Mesenchymal stem cell (in vitro differentiated cells and primary cell): ENCODE results near the gene PREPL.

ENCODE experiments used
- DNase-seq: peaks from one replicate; pipeline ENCODE4 v3.0.0-alpha.2; 2013
- H2AFZ ChIP-seq: one replicate; pipeline ENCODE4 v1.6.1; 2013; ENCODE audit warnings: low read depth, mild to moderate bottlenecking, control low read depth, inconsistent platforms, low read length, moderate library complexity
- H2AK5ac ChIP-seq: 2 replicates; pipeline ENCODE4 v1.6.1; 2013; ENCODE audit warnings: low read length, moderate library complexity, mild to moderate bottlenecking, inconsistent platforms; ENCODE audit not compliant: severe bottlenecking
- H2BK120ac ChIP-seq: one replicate; pipeline ENCODE4 v1.6.1; 2013; ENCODE audit warnings: low read depth, mild to moderate bottlenecking, inconsistent platforms, low read length, moderate library complexity
- H2BK12ac ChIP-seq, 2 experiments: one replicate each; pipeline ENCODE4 v1.6.1; 2013; ENCODE audit warnings: inconsistent platforms in 2 of 2, low read length in 2 of 2, mild to moderate bottlenecking in 2 of 2, moderate library complexity in 2 of 2, control low read depth in 1 of 2
- H2BK15ac ChIP-seq: one replicate; pipeline ENCODE4 v1.6.1; 2013; ENCODE audit warnings: mild to moderate bottlenecking, low read depth, inconsistent platforms; ENCODE audit not compliant: poor library complexity, severe bottlenecking
- H2BK5ac ChIP-seq: 2 replicates; pipeline ENCODE4 v1.6.1; 2013; ENCODE audit warnings: low read depth, mild to moderate bottlenecking, low read length, control low read depth, inconsistent platforms; ENCODE audit not compliant: poor library complexity, severe bottlenecking
- H3K14ac ChIP-seq, 2 experiments: one replicate each; pipeline ENCODE4 v1.6.1; 2013; ENCODE audit warnings: inconsistent platforms in 2 of 2, low read length in 2 of 2, control low read depth in 1 of 2, mild to moderate bottlenecking in 1 of 2, moderate library complexity in 1 of 2
- H3K18ac ChIP-seq, 2 experiments: one replicate each; pipeline ENCODE4 v1.6.1; 2013; ENCODE audit warnings: inconsistent platforms in 2 of 2, low read length in 2 of 2, control low read depth in 1 of 2, low read depth in 1 of 2, mild to moderate bottlenecking in 1 of 2
- H3K23ac ChIP-seq, 2 experiments: one replicate each; pipeline ENCODE4 v1.6.1; 2013; ENCODE audit warnings: inconsistent platforms in 2 of 2, low read length in 2 of 2, mild to moderate bottlenecking in 2 of 2, moderate library complexity in 2 of 2, control low read depth in 1 of 2
- H3K27ac ChIP-seq: 2 replicates; pipeline ENCODE4 v1.5.1; 2013; ENCODE audit warnings: mild to moderate bottlenecking, moderate library complexity, low read length, control low read depth, inconsistent platforms; ENCODE audit not compliant: poor library complexity, severe bottlenecking
- H3K27me3 ChIP-seq, 2 experiments: 2 replicates each; pipeline versions ENCODE4 v1.6.1 to v1.7.0; 2013; ENCODE audit warnings: low read length in 2 of 2, mild to moderate bottlenecking in 2 of 2, moderate library complexity in 2 of 2, control low read depth in 1 of 2, inconsistent platforms in 1 of 2; ENCODE audit not compliant: control insufficient read depth in 1 of 2, insufficient read depth in 1 of 2
- H3K36me3 ChIP-seq, 2 experiments: 2 replicates each; pipeline versions ENCODE4 v1.6.1 to v1.7.0; 2013; ENCODE audit warnings: low read length in 2 of 2, control low read depth in 1 of 2, inconsistent platforms in 1 of 2, low read depth in 1 of 2, mild to moderate bottlenecking in 1 of 2; ENCODE audit not compliant: insufficient read depth in 2 of 2, control insufficient read depth in 1 of 2
- H3K4ac ChIP-seq, 2 experiments: one replicate each; pipeline ENCODE4 v1.6.1; 2013; ENCODE audit warnings: inconsistent platforms in 2 of 2, low read length in 2 of 2, mild to moderate bottlenecking in 2 of 2, moderate library complexity in 2 of 2, control low read depth in 1 of 2, low read depth in 1 of 2
- H3K4me1 ChIP-seq: 2 replicates; pipeline ENCODE4 v1.6.1; 2013; ENCODE audit warnings: low read depth, low read length, control low read depth; ENCODE audit not compliant: control insufficient read depth, insufficient read depth
- H3K4me2 ChIP-seq: 2 replicates; pipeline ENCODE4 v1.6.1; 2013; ENCODE audit warnings: low read length, mild to moderate bottlenecking, inconsistent platforms; ENCODE audit not compliant: poor library complexity, severe bottlenecking
- H3K4me3 ChIP-seq, 2 experiments: 2 replicates each; pipeline versions ENCODE4 v1.5.1 to v1.7.0; 2013; ENCODE audit warnings: low read length in 2 of 2, mild to moderate bottlenecking in 2 of 2, control low read depth in 1 of 2, low read depth in 1 of 2; ENCODE audit not compliant: insufficient read depth in 1 of 2
- H3K79me1 ChIP-seq: replicated peaks from 2 replicates; pipeline ENCODE4 v1.6.1; 2013; ENCODE audit warnings: mild to moderate bottlenecking, control low read depth, low read length, inconsistent platforms; ENCODE audit not compliant: poor library complexity, severe bottlenecking
- H3K9ac ChIP-seq: 2 replicates; pipeline ENCODE4 v1.7.0; 2013; ENCODE audit warnings: mild to moderate bottlenecking, low read length, moderate library complexity
- H3K9me3 ChIP-seq: 2 replicates; pipeline ENCODE4 v1.7.0; 2013; ENCODE audit warnings: mild to moderate bottlenecking, low read length; ENCODE audit not compliant: control insufficient read depth
- H4K8ac ChIP-seq: one replicate; pipeline ENCODE4 v1.6.1; 2013; ENCODE audit warnings: inconsistent platforms, mild to moderate bottlenecking, low read length, moderate library complexity
- H4K91ac ChIP-seq: one replicate; pipeline ENCODE4 v1.6.1; 2013; ENCODE audit warnings: mild to moderate bottlenecking, low read length, inconsistent platforms
- WGBS: methylation state at CpG from one replicate; pipeline ENCODE4 v1.1.7; 2013; ENCODE audit warnings: mixed read lengths; 5-methylcytosine and 5-hydroxymethylcytosine counted together

PREPL gene

DNA sequence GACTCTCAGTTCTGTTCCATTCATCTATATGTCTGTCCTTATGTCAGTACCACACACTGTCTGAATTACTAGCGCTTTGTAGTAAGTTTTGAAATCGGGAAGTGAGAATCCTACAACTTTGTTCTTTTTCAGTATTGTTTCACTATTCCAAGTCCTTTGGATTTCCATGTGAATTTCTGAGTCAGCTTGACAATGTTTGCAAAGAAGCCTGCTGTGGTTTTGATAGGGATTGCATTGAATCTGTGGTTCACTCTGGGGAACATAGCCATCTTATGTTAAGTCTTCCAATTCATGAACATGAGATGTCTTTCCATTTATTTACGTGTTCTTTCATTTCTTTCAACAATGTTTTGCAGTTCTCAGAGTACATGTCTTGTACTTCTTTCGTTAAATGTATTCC, 71.0 kb downstream of the PREPL start:
- no peak overlapping the region for H3K4me2 ChIP-seq
- H3K36me3 ChIP-seq, result no peaks in the 10 kb centered on the region
- no peak overlapping the region for H4K8ac ChIP-seq
- no peaks in the 10 kb centered on the region for H3K79me1 ChIP-seq
- peak overlapping the region; percentile 36 for H2BK5ac ChIP-seq
- peaks cover 0 to 20% of the 10 kb centered on the region in 2 experiments for H3K27me3 ChIP-seq
- no peak overlapping the region for H2BK15ac ChIP-seq
- no peak overlapping the region for H3K14ac ChIP-seq
- no peak overlapping the region for H2BK120ac ChIP-seq
- peaks cover 16% of the 10 kb centered on the region for H3K4me1 ChIP-seq
- H3K18ac ChIP-seq, result no peak overlapping the region
- no peak overlapping the region for H2AFZ ChIP-seq
- WGBS, result 100% methylated on average over 1 of the region's 4 CpGs
- H2AK5ac ChIP-seq, result no peak overlapping the region
- peak overlapping the region; percentile 97 for H3K27ac ChIP-seq
- no peak overlapping the region for H3K23ac ChIP-seq
- H4K91ac ChIP-seq, result no peak overlapping the region
- no peaks in the 10 kb centered on the region for H3K9me3 ChIP-seq
- no peak overlapping the region for H3K4ac ChIP-seq
- no peak overlapping the region for H3K4me3 ChIP-seq
- no peak overlapping the region for H2BK12ac ChIP-seq
- H3K9ac ChIP-seq, result no peak overlapping the region
- DNase-seq, result peak; percentile 83

- H3K14ac ChIP-seq, result no peak overlapping the region
- H2BK5ac ChIP-seq, result no peak overlapping the region
- peaks cover 12% of the 10 kb centered on the region for H3K4me1 ChIP-seq
- H3K23ac ChIP-seq, result no peak overlapping the region
- H2BK12ac ChIP-seq, result peak overlapping the region in 1 of 2 experiments; percentile 1
- WGBS, result 81% methylated on average over 3 of the region's 6 CpGs
- no peak overlapping the region for H3K4ac ChIP-seq
- H3K27ac ChIP-seq, result no peak overlapping the region
- H3K4me2 ChIP-seq, result no peak overlapping the region
- peaks cover 0 to 8% of the 10 kb centered on the region in 2 experiments for H3K27me3 ChIP-seq
- no peaks in the 10 kb centered on the region for H3K36me3 ChIP-seq
- H3K79me1 ChIP-seq, result no peaks in the 10 kb centered on the region
- no peak overlapping the region for H2BK120ac ChIP-seq
- no peak overlapping the region for H2BK15ac ChIP-seq
- no peak overlapping the region for H4K91ac ChIP-seq
- H3K4me3 ChIP-seq, result no peak overlapping the region
- no peak for DNase-seq
- peak overlapping the region; percentile 73 for H2AK5ac ChIP-seq
- no peak overlapping the region for H3K9ac ChIP-seq
- H3K9me3 ChIP-seq, result no peaks in the 10 kb centered on the region
- H2AFZ ChIP-seq, result no peak overlapping the region
- H3K18ac ChIP-seq, result peak overlapping the region in 1 of 2 experiments; percentile 37
- H4K8ac ChIP-seq, result no peak overlapping the region
Measured at GRCh38 chr2:44286884-44287638, 74.2 kb downstream of the PREPL start.

DNA sequence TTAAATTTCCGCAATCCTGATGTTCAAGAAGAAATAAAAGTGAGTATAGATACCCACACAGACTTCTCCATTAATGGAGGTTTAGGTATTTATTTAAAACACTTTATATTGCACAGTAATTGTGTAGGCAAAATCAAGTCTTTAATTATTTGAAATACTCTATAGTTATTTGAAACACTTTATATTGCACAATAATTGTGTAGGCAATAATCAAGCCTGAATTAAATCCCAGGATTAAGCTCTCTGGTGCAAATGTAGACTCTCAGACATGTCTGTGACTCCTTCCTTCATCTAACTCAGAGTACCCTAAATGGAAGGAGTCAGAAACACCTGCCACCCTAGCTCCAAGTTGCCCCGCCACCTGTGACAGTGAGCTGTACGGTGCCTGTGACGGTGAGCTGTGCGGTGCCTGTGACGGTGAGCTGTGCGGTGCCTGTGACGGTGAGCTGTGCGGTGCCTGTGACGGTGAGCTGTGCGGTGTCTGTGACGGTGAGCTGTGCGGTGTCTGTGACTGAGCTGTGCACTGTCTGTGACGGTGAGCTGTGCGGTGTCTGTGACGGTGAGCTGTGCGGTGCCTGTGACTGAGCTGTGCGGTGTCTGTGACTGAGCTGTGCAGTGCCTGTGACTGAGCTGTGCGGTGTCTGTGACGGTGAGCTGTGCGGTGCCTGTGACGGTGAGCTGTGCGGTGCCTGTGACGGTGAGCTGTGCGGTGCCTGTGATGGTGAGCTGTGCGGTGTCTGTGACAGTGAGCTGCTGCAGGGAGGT, 75.0 kb downstream of the PREPL start:
- no peak for DNase-seq
- Histone ChIP-seq H3K4me2 (no peak overlapping the region), H2BK120ac (no peak overlapping the region), H3K4me3 (no peak overlapping the region), H2BK15ac (no peak overlapping the region), H3K27me3 (peaks cover 0 to 8% of the 10 kb centered on the region in 2 experiments), H3K79me1 (no peaks in the 10 kb centered on the region), H3K4me1 (peaks cover 10% of the 10 kb centered on the region), H3K36me3 (no peaks in the 10 kb centered on the region), H3K23ac (no peak overlapping the region), H3K27ac (no peak overlapping the region), H2AFZ (no peak overlapping the region), H2BK5ac (no peak overlapping the region), H3K14ac (peak overlapping the region in 1 of 2 experiments; percentile 55), H4K8ac (no peak overlapping the region), H3K18ac (peak overlapping the region in 1 of 2 experiments; percentile 55), H3K9ac (no peak overlapping the region), H3K4ac (no peak overlapping the region), H2AK5ac (peak overlapping the region; percentile 1), H4K91ac (peak overlapping the region; percentile 2), H3K9me3 (no peaks in the 10 kb centered on the region), H2BK12ac (peak overlapping the region; percentile 1 to 7)
- WGBS, result 97% methylated on average over 25 of the region's 26 CpGs

DNA sequence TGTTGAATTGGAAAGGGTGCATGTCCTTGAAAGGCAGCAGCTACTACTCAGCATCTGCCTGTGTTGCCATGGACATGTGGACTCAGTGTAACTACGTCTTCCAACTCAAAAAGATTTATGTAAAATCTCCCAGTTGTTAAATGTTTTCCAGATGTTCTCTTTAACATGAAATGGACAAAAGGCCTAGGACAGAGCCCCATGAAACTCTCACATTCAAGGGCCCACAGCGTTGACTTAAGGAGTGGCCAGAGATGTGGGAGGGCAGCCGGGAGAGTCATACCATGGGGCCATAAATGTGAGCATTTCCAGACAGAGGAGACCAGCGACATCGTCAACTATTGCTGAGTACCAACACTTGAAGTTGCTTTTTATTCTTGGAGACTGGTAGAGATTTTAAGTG, 76.1 kb downstream of the PREPL start:
- Histone ChIP-seq H2BK120ac (no peak overlapping the region), H3K4me2 (no peak overlapping the region), H3K4ac (peak overlapping the region in 1 of 2 experiments; percentile 21), H2BK12ac (no peak overlapping the region), H3K4me3 (no peak overlapping the region), H3K14ac (no peak overlapping the region), H3K36me3 (no peaks in the 10 kb centered on the region), H3K27me3 (peaks cover 0 to 8% of the 10 kb centered on the region in 2 experiments), H4K8ac (no peak overlapping the region), H2BK15ac (no peak overlapping the region), H3K27ac (no peak overlapping the region), H2BK5ac (no peak overlapping the region), H4K91ac (no peak overlapping the region), H3K23ac (no peak overlapping the region), H3K18ac (no peak overlapping the region), H3K79me1 (no peaks in the 10 kb centered on the region), H3K9me3 (no peaks in the 10 kb centered on the region), H3K4me1 (peaks cover 7% of the 10 kb centered on the region), H3K9ac (no peak overlapping the region), H2AK5ac (peak overlapping the region; percentile 82), H2AFZ (no peak overlapping the region)
- 54% methylated on average over 5 of the region's 5 CpGs for WGBS
- DNase-seq, result no peak
